GM12874 (cell line): ENCODE data around the gene PCSK1N.

Source experiments
- TF ChIP-seq, protein P1 (sequence below): IDR thresholded peaks from 2 replicates; pipeline ENCODE4 v1.5.1; 2011; ENCODE audit warnings: low read depth, mild to moderate bottlenecking, control low read depth, low read length, moderate library complexity; ENCODE audit not compliant: insufficient read depth

The PCSK1N gene

DNA sequence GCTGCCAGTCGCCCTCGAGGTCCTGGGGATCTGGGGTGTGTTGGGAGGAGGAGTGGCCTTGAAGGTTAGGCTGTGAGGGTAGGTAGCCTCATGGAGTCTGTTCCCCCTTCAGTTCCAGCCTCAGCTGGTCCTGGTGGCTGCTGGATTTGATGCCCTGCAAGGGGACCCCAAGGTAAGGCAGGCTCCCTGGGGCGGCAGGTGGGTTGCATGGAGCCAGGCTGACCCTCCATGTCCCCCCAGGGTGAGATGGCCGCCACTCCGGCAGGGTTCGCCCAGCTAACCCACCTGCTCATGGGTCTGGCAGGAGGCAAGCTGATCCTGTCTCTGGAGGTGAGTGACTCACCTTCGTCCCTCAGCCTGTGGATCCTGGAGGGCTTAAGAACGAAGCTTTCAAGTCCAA is 20.7 kb downstream of the PCSK1N start:
- TF ChIP-seq, protein P1, sequence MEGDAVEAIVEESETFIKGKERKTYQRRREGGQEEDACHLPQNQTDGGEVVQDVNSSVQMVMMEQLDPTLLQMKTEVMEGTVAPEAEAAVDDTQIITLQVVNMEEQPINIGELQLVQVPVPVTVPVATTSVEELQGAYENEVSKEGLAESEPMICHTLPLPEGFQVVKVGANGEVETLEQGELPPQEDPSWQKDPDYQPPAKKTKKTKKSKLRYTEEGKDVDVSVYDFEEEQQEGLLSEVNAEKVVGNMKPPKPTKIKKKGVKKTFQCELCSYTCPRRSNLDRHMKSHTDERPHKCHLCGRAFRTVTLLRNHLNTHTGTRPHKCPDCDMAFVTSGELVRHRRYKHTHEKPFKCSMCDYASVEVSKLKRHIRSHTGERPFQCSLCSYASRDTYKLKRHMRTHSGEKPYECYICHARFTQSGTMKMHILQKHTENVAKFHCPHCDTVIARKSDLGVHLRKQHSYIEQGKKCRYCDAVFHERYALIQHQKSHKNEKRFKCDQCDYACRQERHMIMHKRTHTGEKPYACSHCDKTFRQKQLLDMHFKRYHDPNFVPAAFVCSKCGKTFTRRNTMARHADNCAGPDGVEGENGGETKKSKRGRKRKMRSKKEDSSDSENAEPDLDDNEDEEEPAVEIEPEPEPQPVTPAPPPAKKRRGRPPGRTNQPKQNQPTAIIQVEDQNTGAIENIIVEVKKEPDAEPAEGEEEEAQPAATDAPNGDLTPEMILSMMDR: no peak

DNA sequence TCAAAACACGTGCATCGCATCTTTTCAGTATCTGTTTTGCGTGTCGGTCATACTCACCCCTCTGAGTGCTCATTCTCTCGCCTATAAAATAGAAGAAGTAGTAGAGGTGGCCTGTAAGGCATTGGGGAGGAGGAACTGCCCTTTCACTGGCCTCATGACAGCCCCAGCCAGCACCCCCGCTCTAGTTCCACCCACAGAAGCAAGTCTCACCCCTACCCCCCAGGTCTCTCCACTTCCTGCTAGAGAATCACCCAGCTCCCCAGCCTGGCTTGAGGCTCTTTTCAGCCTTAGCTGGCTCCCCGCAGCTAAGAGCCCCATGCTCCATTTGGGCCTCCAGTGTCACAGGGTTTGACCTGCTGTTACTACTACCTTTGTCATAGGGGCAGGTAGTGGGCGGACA is 21.8 kb downstream of the PCSK1N start:
- TF ChIP-seq, protein P1: no peak

DNA sequence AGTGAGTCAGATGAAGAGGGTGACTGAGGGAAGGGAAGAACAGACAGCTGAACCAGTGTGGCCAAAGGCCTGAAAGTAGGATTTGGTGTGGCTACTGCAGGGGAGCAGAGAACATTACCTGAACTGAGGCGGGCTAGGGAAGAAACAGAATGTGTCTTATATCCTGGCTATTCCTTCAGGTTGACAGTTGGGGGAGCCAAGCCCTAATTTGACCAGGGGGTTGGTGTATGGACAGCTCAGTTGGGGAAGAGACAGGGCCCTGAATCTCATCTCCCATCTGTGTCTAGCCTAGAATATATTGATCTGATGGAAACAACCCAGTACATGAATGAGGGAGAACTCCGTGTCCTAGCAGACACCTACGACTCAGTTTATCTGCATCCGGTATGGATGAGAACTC is 29.3 kb downstream of the PCSK1N start:
- TF ChIP-seq, protein P1: no peak

DNA sequence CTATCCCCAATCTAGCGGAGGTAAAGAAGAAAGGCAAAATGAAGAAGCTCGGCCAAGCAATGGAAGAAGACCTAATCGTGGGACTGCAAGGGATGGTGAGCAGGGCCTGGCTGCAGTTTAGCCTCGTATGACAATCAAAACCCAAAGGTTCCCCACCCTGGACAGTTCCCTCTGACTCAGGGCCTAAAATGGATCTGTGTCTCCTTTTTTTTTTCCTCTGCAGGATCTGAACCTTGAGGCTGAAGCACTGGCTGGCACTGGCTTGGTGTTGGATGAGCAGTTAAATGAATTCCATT is 32.6 kb downstream of the PCSK1N start:
- TF ChIP-seq, protein P1: no peak

DNA sequence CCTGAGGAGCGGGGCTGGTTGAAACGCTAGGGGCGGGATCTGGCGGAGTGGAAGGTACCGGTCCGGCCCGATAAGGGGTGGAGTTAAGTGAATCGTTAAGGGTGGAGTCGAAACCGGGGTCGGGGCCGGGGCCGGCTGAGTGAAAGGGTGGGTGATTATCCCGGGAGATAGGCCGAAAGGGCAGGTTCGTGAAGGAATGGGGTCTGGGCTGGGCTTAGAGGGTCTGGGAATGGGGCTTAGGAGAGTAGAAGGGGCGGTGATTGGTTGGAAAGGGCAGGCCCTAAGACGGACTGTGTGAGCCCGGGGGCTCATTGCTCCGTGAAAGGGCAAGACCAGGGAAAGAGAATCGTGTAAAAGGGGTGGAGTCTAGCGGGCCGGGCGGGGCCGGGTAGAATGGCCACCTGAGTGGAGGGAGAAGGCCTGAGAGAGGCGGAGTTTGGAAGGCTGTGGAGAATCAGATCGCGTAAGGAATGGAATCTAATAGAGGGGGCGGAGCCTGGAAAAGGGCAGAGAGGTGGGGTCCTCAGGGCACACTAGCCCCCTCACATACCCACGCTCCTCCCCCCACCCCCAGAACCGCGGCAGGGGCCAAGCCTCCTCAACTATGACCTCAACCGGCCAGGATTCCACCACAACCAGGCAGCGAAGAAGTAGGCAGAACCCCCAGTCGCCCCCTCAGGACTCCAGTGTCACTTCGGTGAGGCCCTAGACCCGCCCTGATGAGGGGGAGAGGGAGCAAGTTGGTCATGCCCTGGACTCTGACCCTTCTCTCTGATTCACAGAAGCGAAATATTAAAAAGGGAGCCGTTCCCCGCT is 33.1 kb downstream of the PCSK1N start:
- TF ChIP-seq, protein P1: no peak

DNA sequence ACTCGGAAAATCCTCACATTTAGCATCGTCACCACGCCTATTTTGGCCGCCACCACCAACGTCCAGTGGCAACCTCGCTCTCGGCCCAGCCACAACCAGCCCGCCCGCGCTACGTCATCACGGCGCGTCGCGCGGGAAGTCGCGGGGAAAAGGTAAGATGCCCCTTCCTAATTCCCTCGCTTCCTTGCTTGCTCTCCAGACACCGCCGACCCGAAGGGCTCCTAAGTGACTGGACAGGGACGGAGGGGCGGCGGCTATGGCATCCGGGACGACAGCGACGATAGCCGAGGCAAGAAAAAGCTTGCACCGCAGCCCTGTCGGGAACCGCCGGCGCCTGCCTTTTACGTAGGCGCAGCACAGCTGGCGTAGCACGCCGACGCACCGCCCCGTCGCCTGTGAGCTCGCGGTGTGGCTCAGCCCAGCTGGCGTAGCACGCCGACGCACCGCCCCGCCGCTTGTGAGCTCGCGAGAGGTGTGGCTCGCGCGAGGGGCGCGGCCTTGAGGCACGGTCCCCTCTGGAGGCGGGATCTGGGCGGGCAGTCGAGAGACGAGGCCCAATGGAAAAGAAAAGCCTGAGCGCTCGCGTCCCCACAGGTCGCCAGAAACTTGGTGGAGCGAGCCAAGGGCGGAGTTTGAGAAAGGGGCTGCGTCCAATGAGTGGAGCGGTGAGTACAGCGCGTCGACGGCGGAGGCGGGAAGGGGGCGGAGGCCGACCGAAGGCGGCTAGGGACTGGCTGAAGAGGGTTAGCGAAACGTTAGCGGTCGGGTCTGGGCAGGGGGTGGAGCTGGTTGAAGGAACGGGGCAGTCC is 33.9 kb downstream of the PCSK1N start, which contains the start of gene HDAC6:
Gene HDAC6 (plus strand): TSS at position 788 of the 809 bp plus-strand sequence. CDS start 626 bp downstream, outside the sequence.
- TF ChIP-seq, protein P1: no peak

DNA sequence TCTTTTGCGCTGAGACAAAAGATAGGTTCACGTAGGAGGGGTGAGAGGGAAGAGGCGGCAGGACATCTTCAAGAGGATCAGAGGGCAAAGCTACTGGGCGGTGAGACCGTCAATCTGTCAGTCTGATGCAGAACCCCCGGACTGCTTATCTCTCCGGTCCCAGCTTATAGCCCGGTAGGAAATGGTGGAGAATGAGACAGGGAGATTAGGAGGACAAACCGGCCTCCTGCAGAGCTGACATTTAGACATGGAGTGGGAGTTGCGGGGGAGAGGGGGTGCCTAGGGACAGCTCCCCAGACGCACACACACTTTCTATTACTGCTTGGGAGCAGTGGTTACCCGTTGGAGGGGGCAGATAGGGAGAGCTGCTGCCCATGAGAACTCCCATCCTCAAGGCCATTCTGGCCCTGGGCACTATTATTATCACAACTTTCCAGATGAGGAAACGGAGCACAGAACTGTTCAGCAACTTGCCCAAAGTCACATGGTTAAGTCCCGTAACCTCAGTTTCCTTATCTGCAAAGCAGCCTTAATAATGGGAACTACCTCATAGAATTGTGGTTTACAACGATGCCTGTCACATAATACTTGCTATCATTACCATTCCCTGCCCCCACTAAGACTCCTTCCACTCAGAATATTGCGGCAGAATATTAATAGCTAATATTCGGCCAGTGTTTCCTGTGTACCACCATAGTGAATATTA is 34.7 kb downstream of the PCSK1N start:
- TF ChIP-seq, protein P1: no peak
